ENCODE results near the gene UROS. TPM values are rescaled to one million over a fixed set of nuclear protein-coding genes. Genes with fewer than 3 reads are reported as not detected.

The UROS gene
- total RNA-seq, 1 donor from 2014 or later = 54.0 TPM

DNA sequence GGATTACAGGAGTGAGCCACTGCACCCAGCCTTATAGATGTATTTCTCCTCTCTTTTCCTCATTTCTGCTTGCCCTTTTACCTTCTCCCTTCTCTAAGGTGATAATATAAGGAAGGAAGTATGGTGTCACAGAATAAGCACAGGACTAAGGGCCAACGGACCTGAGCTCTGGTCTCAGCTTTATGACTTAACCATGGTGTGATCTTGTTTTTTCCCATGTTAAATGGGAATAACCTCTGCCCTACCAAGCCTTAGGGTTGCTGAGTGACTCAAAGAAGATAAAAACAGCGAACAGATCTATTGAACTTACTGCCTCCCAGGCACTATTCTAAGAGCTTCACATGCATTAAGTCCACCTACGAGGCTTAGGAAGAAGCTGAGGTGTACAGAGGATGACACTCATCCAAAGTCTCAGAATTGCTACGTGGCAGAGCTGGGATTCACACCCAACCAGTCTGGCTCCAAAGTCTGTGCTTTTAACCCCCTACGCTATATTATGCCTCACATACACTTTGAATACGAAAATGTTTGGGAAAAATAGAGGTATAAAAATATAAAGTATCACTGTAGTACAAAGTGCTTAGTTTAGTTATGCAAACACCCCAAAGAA, 5.6 kb downstream of the UROS start:
- DNase-seq (ENCODE audit: low read depth, low spot score) = no peak
- Mint-ChIP-seq H3K27me3 (ENCODE audit: low read depth) (no peaks in the 10 kb centered on the region), H3K36me3 (ENCODE audit: low read depth) (no peaks in the 10 kb centered on the region), H3K4me1 (peaks cover 6% of the 10 kb centered on the region), H3K27ac (ENCODE audit: unreplicated experiment) (no peak overlapping the region), H3K9me3 (no peaks in the 10 kb centered on the region), H3K4me3 (no peak overlapping the region)
- TF ChIP-seq, protein P1, sequence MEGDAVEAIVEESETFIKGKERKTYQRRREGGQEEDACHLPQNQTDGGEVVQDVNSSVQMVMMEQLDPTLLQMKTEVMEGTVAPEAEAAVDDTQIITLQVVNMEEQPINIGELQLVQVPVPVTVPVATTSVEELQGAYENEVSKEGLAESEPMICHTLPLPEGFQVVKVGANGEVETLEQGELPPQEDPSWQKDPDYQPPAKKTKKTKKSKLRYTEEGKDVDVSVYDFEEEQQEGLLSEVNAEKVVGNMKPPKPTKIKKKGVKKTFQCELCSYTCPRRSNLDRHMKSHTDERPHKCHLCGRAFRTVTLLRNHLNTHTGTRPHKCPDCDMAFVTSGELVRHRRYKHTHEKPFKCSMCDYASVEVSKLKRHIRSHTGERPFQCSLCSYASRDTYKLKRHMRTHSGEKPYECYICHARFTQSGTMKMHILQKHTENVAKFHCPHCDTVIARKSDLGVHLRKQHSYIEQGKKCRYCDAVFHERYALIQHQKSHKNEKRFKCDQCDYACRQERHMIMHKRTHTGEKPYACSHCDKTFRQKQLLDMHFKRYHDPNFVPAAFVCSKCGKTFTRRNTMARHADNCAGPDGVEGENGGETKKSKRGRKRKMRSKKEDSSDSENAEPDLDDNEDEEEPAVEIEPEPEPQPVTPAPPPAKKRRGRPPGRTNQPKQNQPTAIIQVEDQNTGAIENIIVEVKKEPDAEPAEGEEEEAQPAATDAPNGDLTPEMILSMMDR (conservative IDR thresholded peaks at IDR 0.05) = no peak

DNA sequence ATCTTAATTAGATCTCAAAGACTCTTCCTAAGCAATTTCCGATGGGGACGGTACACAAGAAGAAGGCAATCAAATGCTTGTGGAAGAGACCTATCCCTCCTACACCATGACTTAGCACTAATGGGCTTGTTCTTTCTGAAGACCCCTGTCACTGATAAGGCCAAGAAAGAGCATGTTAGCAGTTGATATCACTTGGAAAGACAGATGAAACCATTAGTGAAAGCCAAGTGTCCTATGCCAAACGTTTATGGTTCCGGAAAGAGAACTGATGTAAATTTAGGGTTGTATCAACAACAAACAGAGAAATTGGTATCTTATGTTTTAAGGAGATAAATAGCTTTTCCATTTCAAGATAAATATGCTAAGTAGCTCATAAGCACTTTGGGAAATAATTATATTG, 6.5 kb downstream of the UROS start:
- H3K36me3 Mint-ChIP-seq (ENCODE audit: low read depth) = no peaks in the 10 kb centered on the region
- H3K4me1 Mint-ChIP-seq = peaks cover under 1% of the 10 kb centered on the region
- no peak for DNase-seq (ENCODE audit: low read depth, low spot score)
- H3K9me3 Mint-ChIP-seq = no peaks in the 10 kb centered on the region
- TF ChIP-seq, protein P1 (conservative IDR thresholded peaks at IDR 0.05) = no peak
- H3K27ac Mint-ChIP-seq (ENCODE audit: unreplicated experiment) = no peak overlapping the region
- no peaks in the 10 kb centered on the region for H3K27me3 Mint-ChIP-seq (ENCODE audit: low read depth)
- H3K4me3 Mint-ChIP-seq = no peak overlapping the region

DNA sequence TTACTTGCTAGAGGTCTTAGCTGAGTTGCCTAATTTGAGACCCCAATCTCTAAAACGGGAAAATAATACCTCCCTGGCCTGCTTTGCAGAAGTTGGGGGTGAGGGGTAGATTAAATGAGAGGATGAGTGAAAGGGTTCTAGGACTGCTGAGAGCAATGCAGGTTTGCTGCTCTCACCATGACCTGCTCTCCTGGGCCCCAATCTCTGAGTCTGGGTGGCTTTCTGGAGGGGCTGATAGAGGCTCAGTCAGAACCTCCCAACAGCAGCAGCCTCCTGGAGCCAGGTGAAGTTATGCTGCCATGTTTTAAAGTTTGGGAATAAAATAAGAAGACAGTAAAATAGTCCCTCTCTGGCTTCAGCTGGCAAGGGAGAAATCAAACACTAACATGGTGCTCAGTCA, 7.3 kb downstream of the UROS start:
- H3K4me1 Mint-ChIP-seq = no peaks in the 10 kb centered on the region
- peaks cover 1% of the 10 kb centered on the region for H3K36me3 Mint-ChIP-seq (ENCODE audit: low read depth)
- no peaks in the 10 kb centered on the region for H3K9me3 Mint-ChIP-seq
- no peak for DNase-seq (ENCODE audit: low read depth, low spot score)
- H3K4me3 Mint-ChIP-seq = no peak overlapping the region
- TF ChIP-seq, protein P1 (conservative IDR thresholded peaks at IDR 0.05) = no peak
- peak overlapping the region; percentile 39 for H3K27ac Mint-ChIP-seq (ENCODE audit: unreplicated experiment)
- no peaks in the 10 kb centered on the region for H3K27me3 Mint-ChIP-seq (ENCODE audit: low read depth)

DNA sequence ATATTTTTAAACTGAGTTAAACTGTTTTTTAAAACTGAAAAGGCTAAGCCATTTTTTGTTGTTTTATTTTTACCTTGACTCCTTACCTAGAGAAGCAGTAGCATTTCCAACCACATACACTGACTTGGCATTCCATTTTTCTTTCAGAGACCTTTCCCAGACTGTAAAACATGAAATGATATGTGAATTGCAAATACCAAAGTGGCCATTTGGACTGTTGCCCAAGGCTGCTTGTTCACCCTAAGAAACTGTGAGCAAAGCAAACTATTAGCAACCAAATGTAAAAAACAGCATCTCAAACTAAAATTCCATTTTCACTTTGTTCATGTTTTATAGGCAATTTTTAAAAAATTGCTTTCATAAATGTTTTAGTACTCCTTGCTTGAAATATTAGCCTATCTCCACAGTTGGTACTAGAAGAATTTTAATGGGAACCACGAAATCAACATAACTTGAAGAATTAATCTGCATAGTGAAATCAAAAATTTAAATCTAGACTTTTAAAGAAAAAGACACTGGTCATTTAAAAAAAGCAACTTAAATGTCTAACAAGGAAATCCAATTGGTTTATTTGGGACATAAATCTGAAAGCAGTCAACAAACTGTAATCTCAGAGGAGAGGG, 10.8 kb downstream of the UROS start:
- TF ChIP-seq, protein P1 (conservative IDR thresholded peaks at IDR 0.05) = no peak
- H3K36me3 Mint-ChIP-seq (ENCODE audit: low read depth) = peaks cover 2% of the 10 kb centered on the region
- no peaks in the 10 kb centered on the region for H3K27me3 Mint-ChIP-seq (ENCODE audit: low read depth)
- H3K4me3 Mint-ChIP-seq = no peak overlapping the region
- H3K27ac Mint-ChIP-seq (ENCODE audit: unreplicated experiment) = no peak overlapping the region
- H3K4me1 Mint-ChIP-seq = no peaks in the 10 kb centered on the region
- no peak for DNase-seq (ENCODE audit: low read depth, low spot score)
- H3K9me3 Mint-ChIP-seq = no peaks in the 10 kb centered on the region

DNA sequence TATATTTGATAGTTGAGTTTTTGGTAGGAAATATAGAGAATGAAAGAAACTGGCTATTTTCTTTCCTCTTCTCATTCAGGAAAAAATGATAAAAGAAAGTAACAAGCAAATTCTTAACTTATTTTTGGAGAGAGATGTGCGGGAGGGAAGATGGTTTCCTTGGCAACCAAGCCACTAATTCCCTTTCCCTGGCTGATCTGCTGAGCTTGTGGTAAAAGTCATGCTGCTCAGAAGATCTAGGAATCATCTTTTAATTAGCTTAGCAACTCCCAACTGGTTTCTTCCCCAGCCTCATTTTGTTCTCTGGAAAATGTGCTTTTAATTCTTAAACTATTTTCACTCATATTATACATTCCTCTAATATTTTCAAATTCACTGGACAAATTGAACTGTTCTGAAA, 11.8 kb downstream of the UROS start:
- no peak overlapping the region for H3K27ac Mint-ChIP-seq (ENCODE audit: unreplicated experiment)
- peaks cover 2% of the 10 kb centered on the region for H3K36me3 Mint-ChIP-seq (ENCODE audit: low read depth)
- TF ChIP-seq, protein P1 (conservative IDR thresholded peaks at IDR 0.05) = no peak
- no peaks in the 10 kb centered on the region for H3K9me3 Mint-ChIP-seq
- H3K4me1 Mint-ChIP-seq = peaks cover 3% of the 10 kb centered on the region
- H3K27me3 Mint-ChIP-seq (ENCODE audit: low read depth) = no peaks in the 10 kb centered on the region
- DNase-seq (ENCODE audit: low read depth, low spot score) = no peak
- H3K4me3 Mint-ChIP-seq = no peak overlapping the region

Measured in neural crest cell (in vitro differentiated cells).